Endothelial cell (in vitro differentiated cells): ENCODE results near the gene RBP3. TPM values are rescaled to one million over a fixed set of nuclear protein-coding genes. Genes with fewer than 3 reads are reported as not detected.

Source experiments
- DNase-seq: peaks from one replicate; pipeline ENCODE4 v3.0.0; 2021; ENCODE audit warnings: low spot score
- H3K27ac Mint-ChIP-seq: one replicate; pipeline ENCODE4 v1.8.0; 2021; ENCODE audit warnings: mixed read lengths, inconsistent platforms; ENCODE audit not compliant: unreplicated experiment
- H3K27me3 Mint-ChIP-seq: one replicate; pipeline ENCODE4 v1.8.0; 2021; ENCODE audit warnings: mild to moderate bottlenecking, moderate library complexity, mixed read lengths, inconsistent platforms; ENCODE audit not compliant: unreplicated experiment
- H3K36me3 Mint-ChIP-seq: one replicate; pipeline ENCODE4 v1.8.0; 2021; ENCODE audit warnings: mild to moderate bottlenecking, low read depth, mixed read lengths, inconsistent platforms; ENCODE audit not compliant: unreplicated experiment
- H3K4me1 Mint-ChIP-seq: one replicate; pipeline ENCODE4 v1.8.0; 2021; ENCODE audit warnings: mild to moderate bottlenecking, mixed read lengths, inconsistent platforms; ENCODE audit not compliant: unreplicated experiment
- H3K4me3 Mint-ChIP-seq: one replicate; pipeline ENCODE4 v1.8.0; 2021; ENCODE audit warnings: mild to moderate bottlenecking, mixed read lengths, inconsistent platforms; ENCODE audit not compliant: unreplicated experiment
- H3K9me3 Mint-ChIP-seq: one replicate; pipeline ENCODE4 v1.8.0; 2021; ENCODE audit warnings: mixed read lengths, inconsistent platforms; ENCODE audit not compliant: unreplicated experiment
- CTCF ChIP-seq: fragments of 200-600 bp; sonication (generic); IDR thresholded peaks from one replicate; pipeline ENCODE4 v1.5.0; 2021; ENCODE audit warnings: antibody characterized with exemption; ENCODE audit not compliant: unreplicated experiment
- total RNA-seq: library from RNA; stranded (reverse); fragmentation: NEBNext Ultra II Directional; extraction: Animal tissue kit (Norgen Biotek cat#: 25700); gene quantifications from one replicate; pipeline ENCODE4 v1.2.1, GENCODE V29; 2021; ENCODE audit not compliant: unreplicated experiment

Gene RBP3
- total RNA-seq, 1 donor from 2014 or later: not detected

GRCh38 chr10:47311932-47312662, 36.1 kb upstream of the RBP3 start:
- no peak overlapping the region for H3K4me3 Mint-ChIP-seq
- H3K4me1 Mint-ChIP-seq: no peaks in the 10 kb centered on the region
- peak; percentile 90 for DNase-seq
- H3K27ac Mint-ChIP-seq: no peak overlapping the region
- H3K9me3 Mint-ChIP-seq: no peaks in the 10 kb centered on the region
- peak; percentile 59 for TF ChIP-seq CTCF
- no peaks in the 10 kb centered on the region for H3K27me3 Mint-ChIP-seq
- H3K36me3 Mint-ChIP-seq: no peaks in the 10 kb centered on the region

GRCh38 chr10:47312663-47312995, 35.5 kb upstream of the RBP3 start:
- Mint-ChIP-seq H3K27me3 (no peaks in the 10 kb centered on the region), H3K4me1 (no peaks in the 10 kb centered on the region), H3K9me3 (no peaks in the 10 kb centered on the region), H3K36me3 (no peaks in the 10 kb centered on the region), H3K4me3 (no peak overlapping the region), H3K27ac (no peak overlapping the region)
- TF ChIP-seq CTCF: no peak
- no peak for DNase-seq

DNA sequence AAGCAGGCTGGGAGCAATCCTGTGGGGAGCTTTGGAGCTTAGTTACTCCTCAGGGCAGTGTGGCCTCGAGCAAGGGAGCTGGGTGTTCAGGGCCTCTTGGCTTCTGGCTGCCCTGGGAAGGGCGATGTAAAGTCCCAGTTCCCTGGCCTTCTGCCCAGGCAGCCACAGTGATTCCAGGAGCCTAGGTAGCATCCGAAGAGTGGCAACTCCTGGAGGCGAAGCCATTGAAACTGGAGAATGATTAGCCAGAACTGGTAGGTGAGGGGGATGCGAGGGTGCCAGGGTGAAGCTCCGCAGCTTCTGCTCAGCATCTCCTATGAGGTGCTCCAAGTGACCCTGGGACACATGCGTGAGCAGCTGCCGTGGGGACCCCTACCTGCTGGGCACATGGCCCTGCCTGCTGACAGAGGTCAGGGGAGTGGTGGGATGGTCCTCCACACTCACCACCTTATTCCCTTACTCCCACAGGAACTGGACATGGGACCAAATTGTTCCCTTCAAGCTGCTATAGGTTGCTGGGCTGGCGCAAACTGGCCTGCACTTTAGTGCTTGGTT, 33.7 kb upstream of the RBP3 start:
- Mint-ChIP-seq H3K27ac (no peak overlapping the region), H3K4me3 (no peak overlapping the region), H3K9me3 (no peaks in the 10 kb centered on the region), H3K4me1 (peaks cover 2% of the 10 kb centered on the region), H3K36me3 (no peaks in the 10 kb centered on the region), H3K27me3 (no peaks in the 10 kb centered on the region)
- DNase-seq: no peak
- TF ChIP-seq CTCF: no peak

DNA sequence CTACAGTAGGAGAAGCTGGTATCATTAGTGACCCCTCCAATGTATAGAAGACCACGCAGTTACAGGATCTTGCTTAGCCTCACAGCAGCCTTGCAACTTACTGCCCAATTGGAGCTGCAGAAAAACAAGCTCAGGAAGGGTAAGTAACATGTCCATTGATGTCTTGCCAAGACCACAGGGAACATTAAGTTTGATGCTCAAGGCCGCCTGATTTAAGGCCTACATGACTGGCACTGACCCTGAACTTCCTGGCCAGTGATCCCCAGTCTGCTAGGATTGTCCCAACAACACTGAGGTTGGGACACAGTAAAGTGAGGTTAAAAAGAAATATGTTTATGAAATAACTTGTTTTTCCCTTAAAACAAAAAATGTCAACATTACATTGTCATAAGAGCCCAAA, 32.7 kb upstream of the RBP3 start:
- no peaks in the 10 kb centered on the region for H3K9me3 Mint-ChIP-seq
- peaks cover 2% of the 10 kb centered on the region for H3K4me1 Mint-ChIP-seq
- TF ChIP-seq CTCF: no peak
- H3K27me3 Mint-ChIP-seq: no peaks in the 10 kb centered on the region
- H3K4me3 Mint-ChIP-seq: no peak overlapping the region
- no peaks in the 10 kb centered on the region for H3K36me3 Mint-ChIP-seq
- H3K27ac Mint-ChIP-seq: no peak overlapping the region
- no peak for DNase-seq

GRCh38 chr10:47316131-47316530, 32.0 kb upstream of the RBP3 start:
- DNase-seq: no peak
- peaks cover 2% of the 10 kb centered on the region for H3K4me1 Mint-ChIP-seq

More at GRCh38 chr10:47316131-47316530, 32.0 kb upstream of the RBP3 start:
- TF ChIP-seq CTCF: no peak
- Mint-ChIP-seq H3K27me3 (no peaks in the 10 kb centered on the region), H3K9me3 (no peaks in the 10 kb centered on the region), H3K27ac (no peak overlapping the region), H3K4me3 (no peak overlapping the region), H3K36me3 (no peaks in the 10 kb centered on the region)
